Raji (cell line): Measurements from ENCODE around the gene CUL1.

Experiments
- POLR2A ChIP-seq: IDR thresholded peaks from 2 replicates; pipeline ENCODE4 v1.6.1; 2011; ENCODE audit warnings: low read depth, low read length, control low read depth; ENCODE audit not compliant: insufficient read depth

The CUL1 gene

GRCh38 chr7:148698397-148699023 is at the start of gene CUL1:
Gene CUL1 (plus strand): TSS chr7:148698903. CDS start chr7:148730123, 31,220 bp downstream.
- TF ChIP-seq POLR2A = peak; percentile 70

DNA sequence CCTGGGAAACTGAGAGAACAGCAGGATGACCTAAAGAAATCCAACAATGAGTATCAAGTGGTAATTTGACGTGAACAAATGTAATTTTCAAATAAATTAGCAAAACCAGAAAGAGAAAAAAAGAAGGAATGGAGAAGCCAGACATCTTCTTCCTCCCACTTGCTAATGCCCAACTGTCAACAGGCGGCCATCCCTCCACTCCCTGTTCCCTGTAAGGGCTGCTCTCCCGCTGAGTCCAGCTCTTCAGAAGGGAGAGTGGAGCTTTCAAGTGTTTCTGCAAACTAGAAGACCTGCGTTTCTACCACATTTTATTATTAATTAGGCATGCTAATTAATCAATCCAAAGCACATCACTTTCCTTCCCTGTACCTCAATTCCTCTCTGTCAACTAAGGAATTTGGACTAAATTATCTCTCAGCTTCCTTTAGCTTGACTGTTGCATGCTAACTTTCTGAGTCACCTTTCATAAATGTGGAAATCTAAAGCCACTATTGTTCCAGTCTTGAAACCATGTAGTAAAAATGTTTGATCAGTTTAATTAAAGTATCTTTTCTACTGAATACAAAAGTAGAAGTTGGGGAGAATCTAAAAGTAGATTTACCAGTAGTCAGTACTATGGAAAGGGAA is 48.4 kb upstream of the CUL1 start:
- no peak for TF ChIP-seq POLR2A

- no peak for TF ChIP-seq POLR2A
These were observed 45.9 kb upstream of the CUL1 start for GRCh38 chr7:148652773-148653172.

DNA sequence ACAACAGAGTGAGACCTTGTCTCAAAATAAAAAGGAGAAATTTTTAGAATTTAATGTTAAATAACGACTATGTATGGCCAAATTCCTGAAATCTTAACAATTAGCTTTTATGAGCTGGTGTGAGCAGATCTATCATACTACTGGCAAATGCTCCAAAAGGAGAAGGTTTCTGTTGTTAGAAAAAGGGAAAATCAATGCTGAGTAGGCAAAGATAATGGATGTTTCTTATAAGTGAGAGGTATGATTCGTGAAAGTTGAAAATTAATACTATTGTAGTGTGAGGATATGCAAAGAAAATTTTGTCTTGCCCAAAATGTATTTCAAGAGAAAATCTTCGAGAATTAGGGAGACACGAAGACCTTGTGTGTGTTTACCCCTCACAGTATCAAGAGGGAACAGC is 40.8 kb upstream of the CUL1 start:
- TF ChIP-seq POLR2A = no peak

- TF ChIP-seq POLR2A = no peak
These were observed 37.2 kb upstream of the CUL1 start for GRCh38 chr7:148661471-148661870.

- no peak for TF ChIP-seq POLR2A
These were observed 36.1 kb upstream of the CUL1 start for GRCh38 chr7:148662646-148663045.

- TF ChIP-seq POLR2A = no peak
These were observed 34.4 kb upstream of the CUL1 start for GRCh38 chr7:148664324-148664723.

- no peak for TF ChIP-seq POLR2A
These were observed 33.5 kb upstream of the CUL1 start for GRCh38 chr7:148665221-148665620.

- no peak for TF ChIP-seq POLR2A
These were observed 28.8 kb upstream of the CUL1 start for GRCh38 chr7:148669927-148670326.

- TF ChIP-seq POLR2A = no peak
These were observed 28.3 kb upstream of the CUL1 start for GRCh38 chr7:148670374-148670773.

- no peak for TF ChIP-seq POLR2A
These were observed 27.9 kb upstream of the CUL1 start for GRCh38 chr7:148670807-148671206.

DNA sequence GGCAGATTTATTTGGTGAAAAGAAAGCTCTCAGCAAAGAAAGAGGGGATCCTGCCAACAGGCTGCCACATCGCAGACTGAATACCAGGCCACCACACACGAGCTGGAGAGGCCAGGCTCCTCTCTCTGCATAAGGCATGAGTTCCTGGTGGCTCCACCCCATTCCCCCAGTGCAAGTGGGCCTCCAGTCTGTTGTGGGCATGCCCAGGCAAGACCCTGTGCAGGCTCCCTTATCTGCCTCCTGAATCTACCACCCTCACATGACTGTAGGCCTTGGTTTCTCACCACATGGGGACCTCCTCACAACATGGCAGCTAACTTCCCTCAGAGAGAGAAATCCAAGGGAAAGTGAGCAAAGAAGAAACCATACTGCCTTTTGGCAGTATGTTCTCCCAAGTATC is 26.7 kb upstream of the CUL1 start:
- TF ChIP-seq POLR2A = no peak

GRCh38 chr7:148674689-148675088 is 24.0 kb upstream of the CUL1 start:
- no peak for TF ChIP-seq POLR2A

GRCh38 chr7:148676291-148676690 is 22.4 kb upstream of the CUL1 start:
- TF ChIP-seq POLR2A = no peak

GRCh38 chr7:148681821-148682220 is 16.9 kb upstream of the CUL1 start:
- no peak for TF ChIP-seq POLR2A

GRCh38 chr7:148684289-148684830 is 14.3 kb upstream of the CUL1 start:
- TF ChIP-seq POLR2A = no peak
